Cardiac septum (tissue), 1 donor: ENCODE measurements around the gene ZSCAN12. TPM values are rescaled to one million over a fixed set of nuclear protein-coding genes. Genes with fewer than 3 reads are reported as not detected.
"Not testable (repeated sequence)": the region's sequence is repeated elsewhere in the genome, so short reads cannot be mapped to it uniquely, and the experiment has no call there.

Experiments used
- DNase-seq: peaks from one replicate; pipeline ENCODE4 v3.0.0-alpha.2; 2020; ENCODE audit warnings: low spot score
- intact Hi-C: fragments of 100-400 bp; cut with DNase I; formaldehyde crosslinking; loops from one replicate; pipeline ENCODE4 v1.14.0; 2022
- total RNA-seq: library from RNA; stranded (reverse); fragmentation: NEBNext Ultra II Directional; extraction: Animal tissue kit (Norgen Biotek cat#: 25700); gene quantifications from one replicate; pipeline ENCODE4 v1.2.1, GENCODE V29; 2021
- donor health status: DM: no; HTN: no; CAD: no.

ZSCAN12 gene
- total RNA-seq, 1 donor from 2014 or later: 3.1 TPM

DNA sequence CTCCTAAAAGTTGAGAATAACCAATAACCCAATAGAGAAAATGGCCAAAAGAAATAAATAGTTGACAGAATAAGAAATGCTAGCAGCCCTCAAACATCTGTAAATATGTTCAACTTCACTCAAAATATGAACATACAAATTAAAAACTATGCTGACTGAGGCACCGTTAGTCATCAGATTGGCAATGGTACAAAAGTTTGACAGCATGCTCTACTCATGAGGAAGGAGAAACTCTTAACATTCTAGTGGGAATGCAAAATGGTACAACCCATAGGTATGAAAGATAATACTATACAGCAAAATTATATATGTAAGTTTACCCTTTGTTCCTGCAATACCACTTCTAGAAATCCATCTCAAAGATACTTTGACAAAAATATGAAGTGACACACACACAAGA, 1.6 kb upstream of the ZSCAN12 start:
- DNase-seq: no peak
- intact Hi-C loops: no loop called here

DNA sequence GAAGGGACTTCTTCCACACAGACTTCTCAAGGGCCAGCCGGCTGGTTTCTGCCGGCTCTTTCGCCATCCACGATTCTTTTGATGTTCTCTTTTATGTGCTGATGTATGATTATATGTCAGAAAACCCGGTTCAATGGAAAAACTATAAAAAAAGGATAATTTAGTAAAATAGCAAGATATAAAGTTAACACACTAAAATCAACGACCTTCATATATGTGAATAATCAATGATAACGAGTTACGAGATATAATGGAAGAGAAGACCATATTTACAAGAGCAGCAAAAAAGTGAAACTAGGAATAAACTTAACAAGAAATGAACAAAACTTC, 540 bp upstream of the ZSCAN12 start:
- no peak for DNase-seq
- intact Hi-C loops: no loop called here

DNA sequence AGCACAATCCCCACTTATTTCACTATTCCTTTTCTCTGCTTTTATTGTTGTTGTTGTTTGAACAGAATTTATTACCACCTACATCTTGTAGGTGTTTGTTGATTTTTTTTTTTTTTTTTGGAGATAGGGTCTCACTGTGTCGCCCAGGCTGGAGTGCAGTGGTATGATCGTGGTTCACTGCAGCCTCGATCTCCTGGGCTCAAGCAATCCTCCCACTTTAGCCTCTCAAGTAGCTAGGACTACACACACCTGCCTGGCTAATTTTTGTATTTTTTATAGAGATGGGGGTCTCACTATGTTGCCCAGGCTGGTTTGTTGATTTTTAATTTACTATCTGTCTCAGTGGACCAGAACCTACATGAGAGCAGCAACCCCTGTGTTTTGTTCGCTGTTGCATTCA, 3.6 kb downstream of the ZSCAN12 start:
- intact Hi-C loops: no loop called here
- DNase-seq: no peak

DNA sequence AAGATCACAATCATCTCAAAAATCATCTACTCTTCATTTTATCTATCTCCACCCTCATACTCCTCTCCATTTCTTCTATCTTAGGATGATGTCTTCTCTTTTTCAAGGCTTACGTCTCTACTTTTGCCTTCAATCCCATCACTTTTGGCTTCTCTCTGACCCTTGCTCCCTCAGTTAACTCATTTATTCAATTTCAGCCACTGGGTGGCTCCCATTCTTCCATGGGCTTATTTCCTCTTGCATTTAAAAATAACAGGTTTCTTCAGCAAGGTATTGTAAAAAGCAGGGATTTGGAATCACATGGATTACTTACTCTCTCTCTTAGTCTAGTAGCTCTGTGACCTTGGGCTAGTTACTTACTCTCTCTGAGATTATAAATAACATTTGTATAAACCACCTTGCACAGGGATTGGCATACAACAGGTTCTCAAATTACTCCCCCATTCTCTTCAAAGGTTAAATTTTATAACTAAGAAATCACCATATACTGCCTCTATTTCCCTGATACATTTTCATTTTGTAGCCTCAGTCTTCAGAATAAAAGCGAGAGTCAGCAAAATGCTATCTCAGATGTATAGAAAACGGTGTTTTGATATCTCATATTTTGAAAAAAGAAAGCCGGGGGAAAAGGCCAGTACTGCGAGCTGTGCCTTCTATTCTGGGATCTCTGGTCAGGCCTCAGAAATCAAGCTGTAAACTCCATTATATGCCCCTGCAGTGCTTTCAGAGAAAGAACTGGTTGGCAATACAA, 5.5 kb downstream of the ZSCAN12 start:
- intact Hi-C loops: no loop called here
- no peak for DNase-seq

DNA sequence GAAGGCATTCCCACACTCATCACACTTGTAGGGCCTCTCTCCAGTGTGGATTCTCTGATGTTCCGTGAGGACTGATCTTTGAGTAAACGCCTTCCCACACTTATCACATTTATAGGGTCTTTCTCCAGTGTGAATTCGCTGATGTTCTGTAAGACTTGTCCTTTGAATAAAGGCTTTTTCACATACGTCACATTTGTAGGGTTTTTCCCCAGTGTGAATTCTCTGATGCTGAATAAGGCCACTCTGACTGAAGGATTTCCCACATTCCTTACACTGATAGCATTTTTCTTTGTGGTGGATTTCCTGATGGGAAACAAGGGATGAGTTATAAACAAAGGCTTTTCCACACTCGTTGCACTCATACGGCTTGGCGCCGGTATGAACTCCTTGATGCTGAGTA, 8.9 kb downstream of the ZSCAN12 start:
- no peak for DNase-seq
- intact Hi-C loops: no loop called here

DNA sequence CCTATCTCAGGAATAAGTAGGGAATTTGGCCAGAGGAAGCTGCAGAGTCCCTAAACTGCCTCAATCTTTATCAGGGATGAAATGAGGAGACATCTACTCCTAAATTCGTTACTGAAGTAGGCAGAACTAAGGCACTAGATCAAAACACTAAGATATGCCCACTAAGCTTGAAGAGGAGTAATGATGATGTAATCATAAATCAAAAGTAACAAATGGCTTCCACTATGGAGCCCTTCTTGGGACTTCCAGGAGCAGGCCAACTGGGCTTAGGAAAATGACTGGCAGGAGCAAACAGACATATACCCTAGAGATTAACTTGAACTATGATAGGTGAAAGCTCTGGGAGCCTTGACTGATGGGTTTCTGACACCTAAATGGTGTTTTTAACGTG, 15.4 kb downstream of the ZSCAN12 start:
- intact Hi-C loops: no loop called here
- no peak for DNase-seq

DNA sequence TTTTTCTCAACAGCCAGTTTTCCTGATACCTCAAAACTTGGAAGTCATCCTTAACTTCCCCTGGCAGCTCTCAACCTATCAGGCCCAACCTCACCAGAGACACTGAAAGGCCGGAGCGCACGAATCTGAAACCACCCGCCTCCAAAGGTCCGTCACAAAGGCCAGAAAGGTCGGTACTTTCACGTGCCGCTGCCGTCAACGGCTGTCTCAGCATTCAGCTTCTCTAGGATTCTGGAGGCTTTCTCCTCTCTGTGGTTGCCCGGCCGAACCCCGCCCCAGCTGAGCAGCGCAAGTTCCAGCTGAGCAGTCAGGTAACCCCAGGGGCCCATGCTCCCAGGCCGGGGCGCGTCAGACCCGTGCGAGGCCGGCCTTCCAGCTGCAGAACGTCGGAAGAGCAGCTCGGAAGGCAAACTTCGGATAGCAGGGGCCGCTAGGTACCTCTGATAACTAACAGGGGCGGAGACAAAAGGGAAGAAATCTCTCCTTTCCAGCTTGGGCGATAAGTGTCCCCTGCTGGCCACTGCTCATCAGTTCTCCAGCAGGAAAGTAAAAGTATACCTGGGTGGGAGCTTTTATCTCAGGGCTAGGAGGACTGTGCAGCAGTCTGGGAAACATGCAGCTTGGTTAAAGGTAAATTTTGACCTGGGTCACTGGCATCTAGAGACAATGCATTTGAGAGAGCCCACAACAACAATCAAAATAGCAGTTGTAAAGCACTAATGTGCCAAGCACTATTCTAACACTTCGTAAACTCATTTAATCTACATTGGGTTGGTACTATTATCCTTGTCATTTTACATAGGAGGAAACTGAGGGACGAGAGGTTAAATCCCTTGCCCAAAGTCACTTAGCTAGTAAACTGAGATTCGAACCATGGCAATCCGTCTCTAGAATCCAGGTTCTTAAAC, 16.1 kb downstream of the ZSCAN12 start:
- peak; percentile 92 for DNase-seq
- intact Hi-C loops: no loop called here

DNA sequence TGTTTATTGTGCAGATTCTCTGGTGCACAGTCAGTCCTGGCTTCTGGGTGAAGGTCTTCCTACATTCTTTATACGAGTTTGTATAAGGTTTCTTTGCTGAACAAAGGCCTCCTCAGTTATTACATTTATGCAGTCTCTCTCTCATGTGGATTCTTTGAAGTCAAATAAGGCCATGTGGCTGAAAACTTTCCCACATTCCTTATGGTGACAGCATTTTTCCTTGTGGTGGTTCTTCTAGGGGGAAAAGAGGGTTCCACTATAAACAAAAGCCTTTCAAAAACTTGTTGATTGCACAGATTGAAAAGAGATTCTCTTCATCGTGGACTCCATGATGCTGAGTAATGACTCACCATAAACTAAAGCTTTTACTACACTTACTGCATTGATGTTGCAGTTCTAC, 19.2 kb downstream of the ZSCAN12 start:
- intact Hi-C loops: no loop called here
- DNase-seq: no peak

DNA sequence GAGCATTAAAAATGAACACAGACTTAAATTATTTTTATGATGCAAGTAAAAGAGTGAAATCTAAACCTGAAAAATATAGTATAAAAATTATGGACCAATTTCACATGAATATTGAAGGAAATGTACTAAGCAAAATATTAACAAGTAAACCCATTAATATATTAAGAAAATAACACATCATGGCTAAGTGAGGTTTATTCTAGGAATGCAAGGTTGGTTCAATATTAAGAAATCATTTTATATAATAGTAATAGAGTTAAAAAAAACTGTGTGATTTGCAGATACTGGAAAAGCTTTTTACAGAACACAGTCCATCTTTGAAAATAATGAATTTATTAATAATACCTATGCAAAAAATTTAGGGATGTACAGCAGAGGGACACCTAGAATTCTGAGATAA, 20.9 kb downstream of the ZSCAN12 start:
- intact Hi-C loops: no loop called here
- DNase-seq: no peak

DNA sequence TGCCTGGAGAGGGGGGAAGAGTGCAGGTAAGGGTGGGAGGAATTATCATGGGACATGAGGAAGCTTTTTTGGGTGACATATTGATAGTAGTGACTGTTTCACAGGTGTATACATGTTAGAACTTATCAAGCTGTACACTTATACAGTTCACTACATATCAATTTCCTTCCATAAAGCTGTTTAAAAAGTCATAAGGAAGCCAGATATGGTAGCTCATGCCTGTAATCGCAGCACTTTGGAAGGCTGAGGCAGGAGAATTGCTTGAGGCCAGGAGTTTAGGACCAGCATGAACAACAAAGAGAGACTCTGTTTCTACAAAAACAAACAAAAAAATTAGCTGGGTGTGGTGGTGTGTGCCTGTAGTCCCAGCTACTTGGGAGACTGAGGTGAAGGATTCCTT, 21.7 kb downstream of the ZSCAN12 start:
- intact Hi-C loops: no loop called here
- no peak for DNase-seq

DNA sequence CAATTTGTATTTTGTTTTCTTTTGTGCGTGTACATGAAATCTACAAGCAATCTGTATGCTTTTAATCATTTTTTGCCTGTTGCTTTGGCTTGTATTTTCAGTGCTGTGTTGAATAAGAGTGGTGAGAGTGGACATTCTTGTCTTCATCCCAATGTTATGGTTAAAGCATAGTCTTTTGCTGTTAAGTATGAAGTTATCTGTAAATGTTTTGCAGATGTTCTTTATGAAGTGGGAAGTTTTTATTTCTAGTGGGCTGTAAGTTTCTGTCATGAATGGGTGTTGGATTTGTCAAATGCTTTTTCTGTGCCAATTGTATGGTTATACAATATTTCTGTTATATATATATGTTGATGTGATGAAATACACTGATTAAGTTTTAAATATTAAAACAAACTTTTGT, 25.6 kb downstream of the ZSCAN12 start:
- DNase-seq: no peak
- intact Hi-C loops: no loop called here

DNA sequence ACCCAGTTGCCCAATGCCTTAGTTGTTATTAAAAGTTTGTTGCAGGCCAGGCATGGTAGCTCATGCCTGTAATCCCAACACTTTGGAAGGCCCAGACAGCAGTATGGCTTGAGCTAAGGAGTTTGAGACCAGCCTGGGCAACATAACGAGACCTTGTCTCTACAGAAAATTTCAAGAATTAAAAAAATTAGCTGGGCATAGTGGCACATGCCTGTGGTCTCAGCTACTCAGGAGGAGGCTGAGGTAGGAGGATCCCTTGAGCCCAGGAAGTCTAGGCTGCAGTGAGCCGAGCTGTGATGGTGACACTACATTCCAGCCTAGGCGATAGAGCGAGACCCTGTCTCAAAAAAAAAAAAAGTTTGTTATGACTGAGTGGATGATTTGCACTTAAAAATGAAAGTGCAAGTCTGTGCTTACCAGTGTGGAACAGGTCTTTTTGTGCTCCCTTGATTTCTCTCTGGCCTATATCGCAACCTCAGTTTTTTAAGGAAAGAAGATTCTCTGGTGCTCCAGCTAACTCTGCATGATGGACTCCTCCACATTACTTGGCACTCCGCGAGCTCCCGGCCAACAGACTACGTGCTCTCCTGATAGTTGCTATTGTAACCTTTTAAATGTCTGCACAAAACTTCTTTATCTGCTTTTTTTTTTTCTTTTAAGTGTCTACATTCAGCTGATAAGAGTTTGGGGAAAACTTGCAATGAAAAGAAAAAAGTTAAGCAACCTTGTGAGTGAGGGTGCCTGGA, 27.7 kb downstream of the ZSCAN12 start:
- DNase-seq: no peak
- intact Hi-C loops: no loop called here

DNA sequence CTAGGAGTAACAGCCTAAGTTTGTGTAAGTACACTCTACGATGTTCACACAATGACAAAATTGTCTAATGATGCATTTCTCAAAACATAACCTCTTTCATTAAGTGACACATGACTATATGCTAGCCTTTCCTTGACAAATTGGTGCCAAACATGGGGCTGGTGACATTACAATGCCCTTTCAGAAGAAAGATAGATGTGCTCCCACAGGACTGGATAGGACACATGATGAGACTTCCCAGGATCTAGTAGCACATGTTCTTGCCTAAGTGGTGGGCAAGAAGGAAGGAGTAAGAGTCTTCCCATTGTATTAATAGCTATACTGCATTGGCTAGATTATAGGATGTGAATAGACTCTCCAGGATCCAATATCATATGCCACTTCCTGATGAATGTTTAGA, 28.3 kb downstream of the ZSCAN12 start:
- no peak for DNase-seq
- intact Hi-C loops: no loop called here

DNA sequence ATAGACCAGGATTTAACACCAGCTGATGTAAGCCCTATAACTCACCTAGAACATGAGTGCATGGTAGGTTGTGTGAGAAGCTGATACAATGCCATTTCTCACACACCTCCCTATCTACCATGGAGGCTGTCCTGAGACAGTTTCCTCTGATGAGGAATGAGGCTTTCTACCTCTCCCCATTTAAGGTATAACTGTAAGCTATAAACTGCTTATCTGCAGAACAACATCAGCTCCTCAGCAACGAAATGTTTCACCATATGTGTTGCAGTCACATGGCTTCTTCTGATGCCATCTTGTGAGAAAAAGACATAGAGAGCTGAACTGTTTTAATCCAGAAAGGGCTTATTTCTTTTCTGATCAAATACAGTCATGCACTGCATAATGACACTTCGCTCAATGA, 29.1 kb downstream of the ZSCAN12 start:
- no peak for DNase-seq
- intact Hi-C loops: no loop called here

DNA sequence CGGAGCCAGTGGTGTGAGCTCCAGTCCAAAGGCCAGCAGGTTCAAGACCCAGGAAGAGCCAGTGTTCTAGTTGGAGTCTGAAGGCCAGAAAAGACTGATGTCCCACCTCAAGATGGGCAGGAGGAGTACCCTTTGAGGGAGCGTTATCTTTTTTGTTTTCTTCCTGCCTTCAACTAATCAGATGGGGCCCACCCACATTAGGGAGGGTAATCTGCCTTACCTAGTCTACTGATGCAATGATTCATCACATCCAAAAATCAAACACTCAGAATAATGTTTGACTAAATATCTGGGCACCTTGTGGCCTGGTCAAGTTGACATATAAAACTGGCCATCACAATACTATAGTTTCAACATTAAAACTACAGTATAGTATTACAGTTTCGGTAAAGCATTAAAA, 30.1 kb downstream of the ZSCAN12 start:
- intact Hi-C loops: no loop called here
- DNase-seq: no peak

DNA sequence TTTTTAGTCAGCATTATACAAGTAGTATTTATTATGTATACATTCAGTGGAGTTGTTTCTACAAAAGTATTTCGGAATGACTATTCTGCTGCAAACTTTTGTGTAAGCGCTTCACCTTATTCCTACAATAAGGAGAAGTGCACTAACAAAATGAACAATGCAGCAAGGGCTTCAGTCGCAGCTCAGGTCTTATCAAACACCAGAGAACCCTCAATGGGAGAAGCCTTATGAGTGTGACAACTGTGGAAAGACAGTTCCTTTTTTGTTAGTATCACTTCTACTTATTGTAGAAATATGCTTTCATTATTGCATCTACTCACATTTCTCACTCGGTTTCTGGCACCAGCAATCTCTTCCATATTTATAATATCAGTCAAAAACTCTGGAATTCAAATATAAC, 31.0 kb downstream of the ZSCAN12 start:
- intact Hi-C loops: no loop called here
- DNase-seq: no peak

DNA sequence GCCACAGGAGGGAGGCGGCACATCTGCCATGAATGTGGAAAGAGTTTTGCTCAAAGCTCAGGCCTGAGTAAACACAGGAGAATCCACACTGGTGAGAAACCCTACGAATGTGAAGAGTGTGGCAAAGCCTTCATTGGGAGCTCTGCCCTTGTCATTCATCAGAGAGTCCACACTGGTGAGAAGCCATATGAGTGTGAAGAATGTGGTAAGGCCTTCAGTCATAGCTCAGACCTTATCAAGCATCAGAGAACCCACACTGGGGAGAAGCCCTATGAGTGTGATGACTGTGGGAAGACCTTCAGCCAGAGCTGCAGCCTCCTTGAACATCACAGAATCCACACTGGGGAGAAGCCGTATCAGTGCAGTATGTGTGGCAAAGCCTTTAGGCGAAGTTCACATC, 34.0 kb downstream of the ZSCAN12 start:
- intact Hi-C loops, DNase-seq: not testable (repeated sequence)

DNA sequence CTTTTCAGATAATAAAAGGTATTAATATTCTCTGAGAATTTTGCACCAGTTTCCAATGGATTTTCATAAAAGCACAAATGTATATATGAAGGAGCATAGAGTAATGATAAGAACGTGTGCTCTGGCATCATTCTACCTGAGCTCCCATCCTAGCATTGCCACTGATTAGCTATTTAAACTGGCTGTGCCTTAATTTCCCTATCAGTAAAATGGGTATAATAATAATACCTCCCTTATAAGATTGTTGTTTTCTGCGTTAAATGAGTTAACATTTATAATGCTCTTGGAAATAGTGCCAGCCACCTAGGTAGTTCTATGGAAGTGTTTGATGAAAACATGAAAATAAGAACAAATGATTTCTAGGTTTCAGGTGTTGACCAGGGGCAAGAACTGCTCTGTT, 38.6 kb downstream of the ZSCAN12 start:
- intact Hi-C loops: no loop called here
- DNase-seq: no peak

DNA sequence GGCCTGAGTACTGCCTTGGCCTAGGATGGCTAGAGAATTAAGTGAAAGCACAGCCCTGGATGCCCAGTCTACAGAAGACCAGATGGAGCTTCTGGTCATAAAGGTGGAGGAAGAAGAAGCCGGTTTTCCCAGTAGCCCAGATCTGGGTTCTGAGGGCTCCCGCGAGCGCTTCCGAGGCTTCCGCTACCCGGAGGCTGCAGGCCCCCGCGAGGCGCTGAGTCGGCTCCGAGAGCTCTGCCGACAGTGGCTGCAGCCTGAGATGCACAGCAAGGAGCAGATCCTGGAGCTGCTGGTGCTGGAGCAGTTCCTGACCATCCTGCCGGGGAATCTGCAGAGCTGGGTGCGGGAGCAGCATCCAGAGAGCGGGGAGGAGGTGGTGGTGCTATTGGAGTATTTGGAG, 40.0 kb downstream of the ZSCAN12 start:
- intact Hi-C loops: loop anchor here (5.0 to 10.0 kb wide), 3 partner anchors 107 to 227 kb away; partner anchors contain the start of genes ZKSCAN4 and ZSCAN9
- not testable (repeated sequence) for DNase-seq

DNA sequence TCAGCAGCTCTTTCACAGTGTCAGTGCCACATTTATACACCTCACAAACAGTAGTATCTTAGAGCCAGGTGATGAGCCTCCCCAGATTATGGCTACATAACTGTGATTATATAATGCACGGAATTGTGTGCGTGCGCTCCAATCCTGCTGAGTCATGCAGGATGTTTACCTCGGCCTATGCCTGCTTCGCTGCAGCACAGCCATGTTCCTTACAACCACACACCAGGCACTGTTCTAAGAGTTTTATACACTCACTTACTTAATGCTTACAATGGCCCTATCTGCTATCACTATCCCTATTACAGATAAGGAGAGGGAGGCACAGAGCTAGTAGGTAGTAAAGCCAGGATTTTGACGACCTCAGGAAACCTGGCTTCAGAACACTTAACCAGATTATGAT, 42.5 kb downstream of the ZSCAN12 start:
- no peak for DNase-seq
- intact Hi-C loops: loop anchor here (5.0 to 10.0 kb wide), 3 partner anchors 105 to 225 kb away; partner anchors contain the start of genes ZKSCAN4 and ZSCAN9
